ENCODE results near the gene NSUN3.

The NSUN3 gene

DNA sequence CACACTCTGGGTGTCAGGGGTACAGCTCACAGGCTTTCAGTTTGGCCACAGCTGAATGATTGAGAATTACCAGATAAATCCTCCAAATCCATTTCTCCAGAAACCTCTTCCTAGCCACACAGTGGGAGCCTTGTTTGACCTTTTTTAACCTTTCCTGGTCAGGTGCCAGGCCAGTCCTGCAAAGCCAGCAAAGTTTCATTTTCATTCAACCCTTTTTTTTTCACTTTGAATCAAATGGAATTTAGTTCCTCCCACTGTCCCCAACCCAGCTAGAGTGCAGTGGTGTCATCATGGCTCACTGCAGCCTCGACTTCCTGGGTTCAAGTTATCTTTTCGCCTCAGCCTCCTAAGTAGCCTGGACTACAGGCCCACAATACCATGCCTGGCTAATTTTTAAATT, 67.8 kb downstream of the NSUN3 start:
- no peak for DNase-seq (ENCODE audit: low spot score)

DNA sequence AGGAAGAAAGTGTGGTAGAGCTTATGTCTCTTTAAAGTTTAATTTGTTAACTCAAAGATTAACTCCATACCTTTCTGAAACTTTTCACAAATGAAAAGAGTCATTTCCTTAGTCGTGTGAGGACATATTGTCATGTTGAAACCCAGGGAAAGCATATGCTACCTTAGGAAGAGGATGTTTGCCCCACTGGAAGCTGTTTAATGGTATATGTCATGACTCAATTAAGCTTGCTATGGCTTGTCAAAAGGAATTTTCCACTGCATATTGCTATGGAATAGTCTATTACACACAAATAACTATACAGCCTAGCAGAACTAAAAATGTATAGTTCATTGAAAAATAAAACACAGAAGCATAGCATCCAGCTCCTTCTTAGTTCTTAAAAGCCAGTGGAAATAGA, 69.9 kb downstream of the NSUN3 start:
- no peak for DNase-seq (ENCODE audit: low spot score)

DNA sequence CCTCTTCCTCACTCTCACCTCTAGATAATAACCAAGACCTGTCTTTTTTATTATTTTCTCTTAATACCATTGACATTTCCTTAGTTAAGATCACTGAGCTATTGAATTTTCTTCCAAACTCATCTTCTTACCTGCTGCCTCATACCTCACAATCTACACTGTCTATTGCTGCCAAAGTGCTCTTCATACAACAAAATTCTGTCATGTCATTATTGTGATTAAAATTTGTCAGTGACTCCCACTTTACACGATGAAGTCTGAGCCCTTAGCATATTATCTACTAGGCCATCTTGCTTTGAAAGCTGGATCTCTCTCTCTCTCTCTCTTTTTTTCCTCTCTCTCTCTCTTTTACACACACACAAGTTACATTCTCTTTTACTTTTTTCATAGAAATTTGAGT, 73.3 kb downstream of the NSUN3 start:
- no peak for DNase-seq (ENCODE audit: low spot score)

DNA sequence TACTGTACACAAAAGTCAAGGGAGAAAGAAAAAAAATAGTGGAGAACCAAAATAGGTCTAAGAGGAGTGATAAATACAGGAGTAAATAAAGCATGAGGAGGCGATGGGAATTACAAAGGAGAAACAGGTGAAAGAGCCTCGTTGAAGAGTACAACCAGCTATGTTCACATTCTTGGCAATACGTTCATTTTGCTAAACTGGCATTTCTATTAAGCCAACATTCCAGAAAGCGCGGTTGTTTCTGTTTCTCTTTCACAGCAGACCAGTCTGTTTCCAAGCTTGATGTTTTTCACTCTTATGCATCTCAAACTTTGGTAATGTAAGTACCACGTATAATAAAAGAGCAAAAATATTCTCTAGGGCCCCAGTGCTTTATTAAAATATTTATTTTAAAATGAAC, 74.5 kb downstream of the NSUN3 start:
- DNase-seq (ENCODE audit: low spot score): no peak

DNA sequence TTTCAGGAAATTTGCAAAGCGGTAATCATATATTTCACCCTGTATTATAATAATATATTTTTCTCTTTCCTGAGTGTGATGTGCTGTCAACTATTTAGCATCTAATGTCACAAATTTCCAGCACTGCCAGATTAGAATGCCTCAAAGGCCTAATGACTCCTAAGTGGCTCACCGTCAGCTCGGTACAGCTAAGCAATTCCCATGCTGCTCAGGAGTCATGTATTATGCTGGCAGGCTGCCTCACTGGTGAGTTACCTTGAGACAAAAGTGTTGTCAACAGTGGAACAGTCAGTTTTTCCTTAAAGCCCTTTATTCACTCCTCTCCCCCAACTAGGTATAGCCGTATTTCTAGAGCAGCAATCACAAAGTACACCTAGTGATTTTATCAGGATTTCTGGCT, 83.6 kb downstream of the NSUN3 start:
- no peak for DNase-seq (ENCODE audit: low spot score)

DNA sequence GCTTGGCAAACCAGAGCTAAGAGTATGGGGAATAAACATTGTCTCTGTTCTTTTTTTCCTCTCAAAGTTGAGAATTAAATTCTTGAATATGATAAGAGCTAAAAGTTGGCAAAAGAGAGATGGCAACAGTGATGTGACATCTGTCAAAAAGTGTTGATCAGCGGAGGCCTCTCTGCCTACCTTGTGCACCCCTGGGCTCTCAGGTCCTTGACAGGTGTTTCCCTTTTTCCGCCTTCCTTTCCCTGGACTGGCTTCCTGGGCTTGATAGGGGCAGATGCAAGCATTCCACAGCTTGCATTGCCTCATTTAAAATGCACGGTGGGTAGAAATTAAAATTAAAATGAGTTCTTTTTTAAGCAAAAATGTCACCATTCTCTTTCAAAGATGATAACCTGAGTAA, 84.2 kb downstream of the NSUN3 start:
- no peak for DNase-seq (ENCODE audit: low spot score)

DNA sequence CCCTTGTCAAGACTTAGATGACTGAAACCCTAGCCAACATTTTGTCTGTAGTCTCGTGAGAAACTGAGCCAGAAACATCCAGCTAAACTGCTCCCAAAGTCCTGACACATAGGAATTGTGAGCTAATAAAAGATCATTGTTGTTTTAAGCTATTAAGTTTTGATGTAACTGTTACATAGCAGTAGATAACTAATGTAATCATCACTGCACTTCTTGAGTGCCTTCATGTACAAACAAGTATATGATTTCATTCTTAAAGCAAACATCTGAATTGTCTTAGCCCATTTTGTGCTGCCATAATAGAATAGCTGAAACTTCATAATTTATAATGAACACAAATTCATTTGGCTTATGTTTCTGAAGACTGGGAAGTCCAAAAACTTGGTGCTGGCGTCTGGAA, 87.3 kb downstream of the NSUN3 start:
- no peak for DNase-seq (ENCODE audit: low spot score)

DNA sequence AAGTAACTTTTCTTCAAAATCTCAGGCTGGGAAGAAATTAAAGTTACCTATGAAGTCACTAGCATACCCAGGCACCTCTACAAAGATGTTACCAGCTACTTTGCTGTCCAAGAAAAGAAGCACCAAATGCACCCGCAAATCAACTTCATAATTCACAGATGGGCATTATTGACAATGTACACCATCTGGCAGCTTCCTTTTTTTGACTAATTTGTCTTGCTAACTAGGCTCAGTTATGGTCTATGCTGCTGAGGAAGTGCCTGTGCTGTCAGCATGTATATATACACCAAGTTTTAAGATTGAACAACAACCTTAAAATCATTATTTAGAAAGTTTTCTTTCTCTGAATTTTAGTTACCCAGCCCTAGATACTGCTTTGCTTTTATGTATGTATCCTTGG, 93.8 kb downstream of the NSUN3 start:
- no peak for DNase-seq (ENCODE audit: low spot score)

DNA sequence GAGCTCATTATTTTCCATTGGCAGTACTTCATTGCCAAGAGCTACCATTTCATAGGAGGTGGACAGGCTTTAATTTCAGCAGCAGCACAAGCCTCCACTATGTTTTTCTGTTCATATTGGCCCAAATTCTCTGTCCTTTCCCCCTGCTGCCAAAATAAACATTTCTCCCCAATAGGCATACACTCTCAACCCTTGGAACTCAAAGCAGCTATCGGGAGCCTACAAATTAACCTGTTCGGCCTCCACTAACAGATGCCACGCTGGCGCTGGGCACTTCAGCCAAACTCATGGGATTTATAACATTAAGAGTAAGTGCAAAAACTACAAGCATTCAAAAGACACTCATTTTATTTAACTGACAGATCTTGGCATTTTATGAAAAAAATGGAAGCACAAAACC, 95.7 kb downstream of the NSUN3 start:
- DNase-seq (ENCODE audit: low spot score): no peak

DNA sequence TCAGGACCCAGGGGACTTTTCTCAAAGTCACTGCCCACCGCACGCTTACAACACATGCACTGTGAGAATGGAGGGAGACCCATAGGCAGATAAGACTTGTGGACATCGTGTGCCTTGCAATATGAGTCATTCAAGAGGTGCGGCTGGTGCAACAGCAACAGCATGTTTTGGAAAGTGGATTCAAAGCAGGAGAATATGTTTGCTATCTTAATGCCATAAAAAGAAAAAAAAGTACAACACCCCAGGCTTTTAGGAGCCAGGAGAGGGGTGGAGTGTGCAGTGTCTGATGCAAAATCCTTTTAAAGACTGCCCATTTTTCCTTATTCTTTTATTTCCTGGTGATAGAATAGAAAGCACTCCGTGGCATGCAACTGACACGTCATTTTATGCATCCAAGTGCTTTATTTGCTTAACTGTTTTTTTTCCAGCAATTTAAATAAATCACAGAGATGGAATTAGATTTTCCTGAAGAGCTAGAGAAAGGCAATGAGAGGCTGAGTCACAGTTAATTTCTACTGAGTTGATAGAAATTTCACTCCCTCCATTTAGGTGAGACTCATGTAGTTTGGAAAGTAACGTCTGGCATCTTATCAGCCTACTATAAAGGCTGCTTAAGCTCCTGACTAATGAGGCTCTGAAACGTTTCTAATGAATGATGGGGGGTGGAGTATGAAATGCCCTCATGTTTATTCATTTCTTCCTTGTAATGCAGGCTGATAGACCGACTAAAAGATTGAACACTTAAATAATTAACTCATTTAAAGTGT, 96.4 kb downstream of the NSUN3 start:
- DNase-seq (ENCODE audit: low spot score): no peak

DNA sequence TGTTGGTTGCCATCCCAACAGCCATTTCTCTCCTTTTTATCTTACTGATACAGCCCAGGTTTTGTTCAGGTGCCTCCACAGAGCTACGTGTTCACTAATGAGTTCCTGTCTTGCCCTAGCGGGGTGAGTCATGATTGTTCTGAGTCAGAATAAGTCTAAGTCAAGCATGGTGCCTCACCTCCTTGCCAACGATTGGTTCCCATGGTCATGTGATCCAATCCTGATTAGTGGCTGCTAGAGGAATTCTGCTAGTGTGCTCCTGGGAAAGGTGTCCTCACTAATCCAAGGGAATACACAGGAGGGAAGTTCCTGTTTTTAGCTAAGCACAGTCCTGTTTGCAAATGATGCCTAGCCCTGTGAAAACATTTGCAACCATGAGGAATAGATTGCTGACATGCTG, 99.8 kb downstream of the NSUN3 start:
- DNase-seq (ENCODE audit: low spot score): no peak

DNA sequence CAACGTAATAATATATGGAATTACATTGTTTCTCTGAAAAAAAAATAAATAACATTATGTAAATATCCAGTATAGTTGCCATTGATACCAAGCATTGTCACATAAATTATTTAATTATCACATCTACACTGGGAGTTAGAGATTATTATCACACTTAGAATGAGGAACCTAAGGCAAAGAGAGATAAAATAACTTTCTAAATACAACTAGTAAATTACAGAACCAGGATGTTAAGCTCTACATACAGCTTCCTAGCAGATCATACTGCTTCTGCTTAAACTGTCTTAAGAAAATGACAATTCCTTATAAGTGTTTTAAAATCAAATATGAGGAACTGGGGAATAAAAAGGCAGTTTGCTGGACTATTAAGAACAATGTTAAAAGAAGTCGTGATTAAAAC, 104.5 kb downstream of the NSUN3 start:
- DNase-seq (ENCODE audit: low spot score): no peak

DNA sequence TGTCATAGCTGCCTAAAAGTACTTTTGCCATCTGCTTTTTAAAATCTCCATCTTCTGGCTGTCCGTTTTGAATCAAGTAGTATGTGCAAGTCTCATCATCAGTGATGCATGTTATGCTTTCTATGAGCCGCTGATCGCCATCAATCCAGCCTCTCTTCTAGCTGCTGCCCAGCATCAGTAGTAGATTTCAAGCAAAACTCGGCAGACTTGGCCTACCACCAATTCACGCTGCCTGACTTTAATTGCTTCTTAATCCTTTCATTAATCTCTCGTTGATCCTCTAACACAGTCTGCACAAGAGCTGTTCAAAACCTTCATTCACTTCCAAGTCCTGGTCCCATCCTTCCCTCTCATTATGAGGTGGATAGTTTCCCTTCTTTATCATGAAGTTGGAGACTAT, 104.9 kb downstream of the NSUN3 start:
- no peak for DNase-seq (ENCODE audit: low spot score)

DNA sequence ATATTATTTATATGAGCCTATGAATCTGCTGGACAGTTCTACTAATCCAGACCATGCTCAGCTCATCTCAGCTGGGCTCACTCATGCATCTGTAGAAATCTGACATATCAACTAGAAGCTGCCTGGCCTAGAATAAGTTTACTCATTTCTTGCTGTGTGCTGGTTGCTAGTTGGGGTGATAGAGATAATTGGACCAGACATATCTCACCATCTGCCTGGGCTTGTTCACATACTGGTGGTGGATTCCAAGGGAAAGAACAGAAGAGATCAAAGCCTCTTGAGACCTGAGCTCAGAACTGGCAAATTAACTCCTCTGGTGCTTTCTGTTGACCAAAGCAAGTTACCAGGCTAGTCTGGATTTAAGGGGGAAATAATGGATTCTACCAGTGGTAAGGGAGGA, 109.1 kb downstream of the NSUN3 start:
- no peak for DNase-seq (ENCODE audit: low spot score)

DNA sequence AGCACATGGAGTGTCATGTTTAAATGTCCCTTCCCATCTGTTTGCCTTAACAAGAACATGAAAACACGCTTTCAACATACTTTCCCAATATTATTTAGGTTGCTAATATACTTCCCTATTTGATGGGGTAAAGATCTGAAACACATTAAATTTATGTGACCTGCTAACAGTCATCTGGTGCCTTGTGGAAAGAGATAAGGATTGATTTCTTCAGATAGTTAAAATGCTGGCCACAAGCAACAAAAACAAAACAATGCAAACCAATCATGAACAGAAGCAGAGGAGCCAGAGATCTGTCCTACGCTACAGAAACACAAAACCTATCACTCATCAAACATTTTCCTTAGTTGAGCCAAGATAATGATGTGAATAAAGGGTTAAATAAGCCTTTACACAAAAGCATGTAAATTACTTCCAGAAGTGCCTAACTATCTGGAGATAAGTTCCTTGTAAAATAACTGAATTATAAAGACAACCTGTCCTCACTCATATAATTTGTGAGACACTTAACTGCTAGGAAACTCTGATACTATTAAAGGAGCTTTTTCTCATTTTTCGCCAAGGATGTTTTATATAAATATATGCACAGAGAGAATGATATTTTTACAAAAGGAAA, 109.9 kb downstream of the NSUN3 start:
- no peak for DNase-seq (ENCODE audit: low spot score)

DNA sequence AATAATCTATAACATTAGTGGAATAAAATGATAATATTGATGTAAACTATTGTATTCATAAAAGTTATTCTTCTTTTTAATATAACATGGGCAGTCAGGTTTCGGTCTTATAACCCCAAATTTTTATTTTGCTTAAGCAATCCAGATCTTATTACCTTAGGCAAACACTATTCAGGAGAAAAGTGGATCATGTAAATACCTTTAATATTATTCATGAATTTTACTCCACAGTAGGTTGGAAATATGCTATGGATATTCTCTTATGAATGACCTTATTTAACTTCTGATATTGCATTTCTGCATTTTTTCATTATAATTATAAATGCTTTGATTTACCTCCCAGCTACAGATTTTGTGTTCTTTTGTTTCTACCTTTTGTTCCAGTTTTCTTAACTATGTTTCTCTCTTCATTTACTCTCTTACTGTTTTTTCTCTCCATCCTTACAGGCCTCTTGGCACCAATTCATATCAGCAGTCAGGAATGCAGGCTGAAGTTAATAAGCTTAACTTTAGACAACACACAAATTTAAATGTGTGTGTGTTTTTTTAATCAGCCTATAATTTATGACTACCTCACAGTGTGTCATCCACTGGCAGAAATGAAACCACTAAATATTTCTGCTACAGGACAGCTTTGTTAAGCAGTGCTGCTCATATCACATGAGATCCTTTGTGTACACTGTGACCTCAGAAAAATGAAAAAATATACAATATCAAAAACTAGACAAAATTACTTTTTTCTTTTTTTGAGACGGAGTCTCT, 111.0 kb downstream of the NSUN3 start:
- DNase-seq (ENCODE audit: low spot score): no peak

DNA sequence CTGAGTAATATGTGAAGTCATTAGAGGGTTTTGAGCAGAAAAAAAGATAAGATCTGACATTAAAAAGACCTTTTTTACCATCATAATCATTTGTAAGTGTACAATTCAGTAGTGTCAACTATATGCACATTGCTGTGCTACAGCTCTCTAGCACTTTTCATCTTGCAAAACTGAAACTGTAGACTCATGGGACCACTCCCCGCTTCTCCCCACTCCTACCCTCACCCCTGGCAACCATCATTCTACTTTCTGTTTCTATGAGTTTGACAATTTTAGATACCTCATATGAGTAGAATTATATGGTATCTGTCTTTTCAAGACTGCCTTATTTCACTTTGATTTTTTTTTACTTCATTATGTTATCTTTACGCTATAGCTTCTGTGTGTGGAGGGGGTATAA, 112.8 kb downstream of the NSUN3 start:
- DNase-seq (ENCODE audit: low spot score): no peak

DNA sequence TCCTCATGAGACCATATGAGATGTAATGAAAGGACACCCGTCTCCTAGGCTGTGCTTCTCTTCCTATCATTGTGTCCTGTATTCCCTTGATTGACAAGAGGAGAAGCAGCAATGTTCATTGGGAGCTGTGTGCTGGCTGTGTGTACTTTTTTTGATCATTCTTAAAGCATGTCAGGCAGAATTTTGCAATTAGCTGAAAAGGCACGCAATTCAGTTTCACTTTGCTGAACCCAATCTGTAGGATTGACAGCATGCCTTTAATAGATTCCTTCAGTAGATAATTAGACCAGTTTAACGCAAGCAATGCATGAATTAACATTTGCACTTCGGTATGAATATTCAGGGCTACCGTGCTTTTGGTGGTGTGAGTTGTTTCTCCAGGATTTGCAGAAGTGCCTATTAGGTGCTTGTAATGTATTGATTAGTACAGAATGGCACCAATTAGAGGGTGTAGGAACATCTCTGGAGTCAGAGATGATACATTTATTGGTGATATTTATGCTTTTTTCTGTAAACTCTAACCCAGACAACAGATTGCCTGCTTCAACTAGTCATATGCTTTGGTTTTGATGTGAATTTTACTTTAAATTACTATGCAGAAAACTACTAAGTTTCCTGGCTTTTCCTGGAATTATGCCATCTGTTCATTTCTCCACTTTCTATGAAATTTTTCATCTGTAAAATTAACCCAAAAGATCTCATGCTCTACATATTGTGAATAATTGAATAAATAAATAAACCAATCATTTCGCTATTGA, 114.3 kb downstream of the NSUN3 start:
- no peak for DNase-seq (ENCODE audit: low spot score)

Data from CD4-positive, alpha-beta T cell treated with Interleukin-15 for 4 hours (primary cell).